ENCODE results near the gene RDX. TPM values are rescaled to one million over a fixed set of nuclear protein-coding genes. Genes with fewer than 3 reads are reported as not detected.

The RDX gene
- total RNA-seq, 1 experiment from 2014 or later = 131 TPM

DNA sequence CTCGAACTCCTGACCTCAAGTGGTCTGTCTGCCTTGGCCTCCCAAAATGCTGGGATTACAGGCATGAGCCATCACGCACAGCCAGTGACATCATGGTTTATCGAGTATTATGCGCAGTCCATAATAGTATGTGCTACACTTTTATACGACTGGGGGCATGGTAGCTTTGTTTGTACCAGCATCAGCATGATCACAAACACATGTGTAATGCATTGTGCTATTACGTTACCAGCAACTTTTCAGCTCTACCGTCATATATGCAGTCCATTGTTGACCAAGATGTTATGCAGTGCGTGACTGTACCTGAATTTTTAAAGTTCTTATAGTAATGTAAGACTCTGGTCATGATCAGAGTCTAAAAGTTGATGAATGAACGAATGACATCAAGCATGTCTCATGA is 135.4 kb downstream of the RDX start:
- POLR2A ChIA-PET = no interaction called here
- Histone ChIP-seq H3K4me3 (replicated peaks in 1 of 2; ENCODE audit: low read depth in 1 of 2, low read length in 2 of 2) (no peak overlapping the region), H4K20me1 (ENCODE audit: insufficient read depth) (no peaks in the 10 kb centered on the region), H3K9ac (ENCODE audit: low read length) (no peak overlapping the region), H3K4me1 (ENCODE audit: control insufficient read depth in 1 of 2, insufficient read depth in 2 of 2, low read length in 2 of 2) (no peaks in the 10 kb centered on the region), H2AFZ (ENCODE audit: low read depth, low read length, poor library complexity, severe bottlenecking) (no peak overlapping the region), H3K9me2 (ENCODE audit: insufficient read depth) (no peaks in the 10 kb centered on the region), H3K4me2 (ENCODE audit: low read length) (no peak overlapping the region), H3K9me3 (ENCODE audit: control insufficient read depth in 1 of 2, insufficient read depth in 1 of 2, low read depth in 1 of 2, low read length in 2 of 2) (no peaks in the 10 kb centered on the region), H3K27me3 (ENCODE audit: insufficient read depth, low read length) (no peaks in the 10 kb centered on the region), H3K79me2 (ENCODE audit: insufficient read depth, low read length) (no peaks in the 10 kb centered on the region), H3K27ac (ENCODE audit: low read depth, low read length) (no peak overlapping the region), H3K36me3 (ENCODE audit: control insufficient read depth in 1 of 2, insufficient read depth in 2 of 2, low read length in 2 of 2) (peaks cover 0 to 8% of the 10 kb centered on the region in 2 experiments; a peak in 1 of 4 replicates)
- BruUV-seq (replicated peaks) = no TSS peak
- DNase-seq (ENCODE audit: low read depth, low spot score) = no peak
- RAD21 ChIA-PET (ENCODE audit: low non-redundant PET in 1 of 2, low total read pairs in 2 of 2, uncharacterized antibody in 2 of 2, unreplicated experiment in 2 of 2) = no interaction called here
- CTCF ChIA-PET = interaction anchor here (0.9 kb wide), 1 partner anchor 222 kb away, joined by 4 read pairs; no protein-coding TSS in a partner anchor
- no peak for ATAC-seq
- intact Hi-C loops (cut with micrococcal nuclease) = no loop called here
- TF ChIP-seq, protein P1, sequence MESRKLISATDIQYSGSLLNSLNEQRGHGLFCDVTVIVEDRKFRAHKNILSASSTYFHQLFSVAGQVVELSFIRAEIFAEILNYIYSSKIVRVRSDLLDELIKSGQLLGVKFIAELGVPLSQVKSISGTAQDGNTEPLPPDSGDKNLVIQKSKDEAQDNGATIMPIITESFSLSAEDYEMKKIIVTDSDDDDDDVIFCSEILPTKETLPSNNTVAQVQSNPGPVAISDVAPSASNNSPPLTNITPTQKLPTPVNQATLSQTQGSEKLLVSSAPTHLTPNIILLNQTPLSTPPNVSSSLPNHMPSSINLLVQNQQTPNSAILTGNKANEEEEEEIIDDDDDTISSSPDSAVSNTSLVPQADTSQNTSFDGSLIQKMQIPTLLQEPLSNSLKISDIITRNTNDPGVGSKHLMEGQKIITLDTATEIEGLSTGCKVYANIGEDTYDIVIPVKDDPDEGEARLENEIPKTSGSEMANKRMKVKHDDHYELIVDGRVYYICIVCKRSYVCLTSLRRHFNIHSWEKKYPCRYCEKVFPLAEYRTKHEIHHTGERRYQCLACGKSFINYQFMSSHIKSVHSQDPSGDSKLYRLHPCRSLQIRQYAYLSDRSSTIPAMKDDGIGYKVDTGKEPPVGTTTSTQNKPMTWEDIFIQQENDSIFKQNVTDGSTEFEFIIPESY (IDR thresholded peaks at IDR 0.05; ENCODE audit: extremely low read depth, insufficient replicate concordance, low read length) = no peak
- TF ChIP-seq EZH2phosphoT487 (IDR thresholded peaks at IDR 0.05; ENCODE audit: borderline replicate concordance) = no peak
- no peak for TF ChIP-seq RAD21 (IDR thresholded peaks at IDR 0.05; ENCODE audit: low read depth)
- TF ChIP-seq CEBPB (IDR thresholded peaks at IDR 0.05; ENCODE audit: low read depth) = no peak
- no peak for TF ChIP-seq EGR1 (IDR thresholded peaks at IDR 0.05; ENCODE audit: low read depth)
- TF ChIP-seq FOSL1 (IDR thresholded peaks at IDR 0.05; ENCODE audit: low read depth) = no peak
- no peak for TF ChIP-seq TCF7L2 (IDR thresholded peaks at IDR 0.05; ENCODE audit: borderline replicate concordance, extremely low read depth, insufficient read depth, insufficient read length)
- no peak for TF ChIP-seq EZH2 (IDR thresholded peaks at IDR 0.05)

DNA sequence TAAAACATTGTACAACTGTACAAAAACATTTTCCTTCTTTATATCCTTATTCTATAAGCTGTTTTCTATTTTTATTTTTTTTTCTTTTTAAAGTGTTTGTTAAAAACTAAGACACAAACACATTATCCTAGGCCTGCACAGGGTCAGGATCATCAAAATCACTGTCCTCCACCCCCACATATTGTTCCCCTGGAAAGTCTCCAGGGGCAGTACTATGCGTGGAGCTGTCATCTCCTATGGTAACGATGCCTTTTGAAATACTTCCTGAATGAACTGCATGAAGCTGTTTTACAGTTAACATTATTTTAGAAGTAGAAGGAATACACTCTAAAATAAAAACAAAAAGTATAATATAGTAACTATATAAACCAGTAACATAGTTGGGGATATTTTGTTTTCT is 136.0 kb downstream of the RDX start:
- Histone ChIP-seq H4K20me1 (ENCODE audit: insufficient read depth) (no peaks in the 10 kb centered on the region), H3K27me3 (ENCODE audit: insufficient read depth, low read length) (no peaks in the 10 kb centered on the region), H3K9me3 (ENCODE audit: control insufficient read depth in 1 of 2, insufficient read depth in 1 of 2, low read depth in 1 of 2, low read length in 2 of 2) (no peaks in the 10 kb centered on the region), H3K4me2 (ENCODE audit: low read length) (no peak overlapping the region), H3K27ac (ENCODE audit: low read depth, low read length) (no peak overlapping the region), H3K36me3 (ENCODE audit: control insufficient read depth in 1 of 2, insufficient read depth in 2 of 2, low read length in 2 of 2) (peaks cover 3 to 8% of the 10 kb centered on the region in 2 experiments; a peak in 1 of 4 replicates), H3K79me2 (ENCODE audit: insufficient read depth, low read length) (no peaks in the 10 kb centered on the region), H3K9ac (ENCODE audit: low read length) (no peak overlapping the region), H3K4me1 (ENCODE audit: control insufficient read depth in 1 of 2, insufficient read depth in 2 of 2, low read length in 2 of 2) (no peaks in the 10 kb centered on the region), H3K9me2 (ENCODE audit: insufficient read depth) (no peaks in the 10 kb centered on the region), H2AFZ (ENCODE audit: low read depth, low read length, poor library complexity, severe bottlenecking) (no peak overlapping the region), H3K4me3 (replicated peaks in 1 of 2; ENCODE audit: low read depth in 1 of 2, low read length in 2 of 2) (no peak overlapping the region)
- POLR2A ChIA-PET = no interaction called here
- ATAC-seq (no peak), DNase-seq (ENCODE audit: low read depth, low spot score) (no peak)
- CTCF ChIA-PET = interaction anchor here (0.9 kb wide), 1 partner anchor 221 kb away, joined by 4 read pairs; no protein-coding TSS in a partner anchor
- intact Hi-C loops (cut with micrococcal nuclease) = no loop called here
- RAD21 ChIA-PET (ENCODE audit: low non-redundant PET in 1 of 2, low total read pairs in 2 of 2, uncharacterized antibody in 2 of 2, unreplicated experiment in 2 of 2) = no interaction called here
- no TSS peak for BruUV-seq (replicated peaks)
- no peak for TF ChIP-seq FOSL1 (IDR thresholded peaks at IDR 0.05; ENCODE audit: low read depth)
- TF ChIP-seq ZFX (IDR thresholded peaks at IDR 0.05) = no peak
- TF ChIP-seq TCF7L2 (IDR thresholded peaks at IDR 0.05; ENCODE audit: borderline replicate concordance, extremely low read depth, insufficient read depth, insufficient read length) = no peak
- TF ChIP-seq, protein P1 (IDR thresholded peaks at IDR 0.05; ENCODE audit: extremely low read depth, insufficient replicate concordance, low read length) = no peak
- TF ChIP-seq SRF (IDR thresholded peaks at IDR 0.05; ENCODE audit: low read depth) = no peak
- TF ChIP-seq, protein P2, sequence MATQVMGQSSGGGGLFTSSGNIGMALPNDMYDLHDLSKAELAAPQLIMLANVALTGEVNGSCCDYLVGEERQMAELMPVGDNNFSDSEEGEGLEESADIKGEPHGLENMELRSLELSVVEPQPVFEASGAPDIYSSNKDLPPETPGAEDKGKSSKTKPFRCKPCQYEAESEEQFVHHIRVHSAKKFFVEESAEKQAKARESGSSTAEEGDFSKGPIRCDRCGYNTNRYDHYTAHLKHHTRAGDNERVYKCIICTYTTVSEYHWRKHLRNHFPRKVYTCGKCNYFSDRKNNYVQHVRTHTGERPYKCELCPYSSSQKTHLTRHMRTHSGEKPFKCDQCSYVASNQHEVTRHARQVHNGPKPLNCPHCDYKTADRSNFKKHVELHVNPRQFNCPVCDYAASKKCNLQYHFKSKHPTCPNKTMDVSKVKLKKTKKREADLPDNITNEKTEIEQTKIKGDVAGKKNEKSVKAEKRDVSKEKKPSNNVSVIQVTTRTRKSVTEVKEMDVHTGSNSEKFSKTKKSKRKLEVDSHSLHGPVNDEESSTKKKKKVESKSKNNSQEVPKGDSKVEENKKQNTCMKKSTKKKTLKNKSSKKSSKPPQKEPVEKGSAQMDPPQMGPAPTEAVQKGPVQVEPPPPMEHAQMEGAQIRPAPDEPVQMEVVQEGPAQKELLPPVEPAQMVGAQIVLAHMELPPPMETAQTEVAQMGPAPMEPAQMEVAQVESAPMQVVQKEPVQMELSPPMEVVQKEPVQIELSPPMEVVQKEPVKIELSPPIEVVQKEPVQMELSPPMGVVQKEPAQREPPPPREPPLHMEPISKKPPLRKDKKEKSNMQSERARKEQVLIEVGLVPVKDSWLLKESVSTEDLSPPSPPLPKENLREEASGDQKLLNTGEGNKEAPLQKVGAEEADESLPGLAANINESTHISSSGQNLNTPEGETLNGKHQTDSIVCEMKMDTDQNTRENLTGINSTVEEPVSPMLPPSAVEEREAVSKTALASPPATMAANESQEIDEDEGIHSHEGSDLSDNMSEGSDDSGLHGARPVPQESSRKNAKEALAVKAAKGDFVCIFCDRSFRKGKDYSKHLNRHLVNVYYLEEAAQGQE (IDR thresholded peaks at IDR 0.05; ENCODE audit: low read depth) = no peak
- no peak for TF ChIP-seq EGR1 (IDR thresholded peaks at IDR 0.05; ENCODE audit: low read depth)
- no peak for TF ChIP-seq RAD21 (IDR thresholded peaks at IDR 0.05; ENCODE audit: low read depth)
- TF ChIP-seq, protein P3, sequence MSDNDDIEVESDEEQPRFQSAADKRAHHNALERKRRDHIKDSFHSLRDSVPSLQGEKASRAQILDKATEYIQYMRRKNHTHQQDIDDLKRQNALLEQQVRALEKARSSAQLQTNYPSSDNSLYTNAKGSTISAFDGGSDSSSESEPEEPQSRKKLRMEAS (IDR thresholded peaks at IDR 0.05) = no peak
